Neural crest cell (in vitro differentiated cells): ENCODE measurements around the gene DONSON. TPM values are rescaled to one million over a fixed set of nuclear protein-coding genes. Genes with fewer than 3 reads are reported as not detected.

Source experiments
- DNase-seq: peaks from one replicate; pipeline ENCODE4 v3.0.0; 2021; ENCODE audit warnings: low read depth, mixed read lengths, low spot score
- H3K27ac Mint-ChIP-seq: one replicate; pipeline ENCODE4 v1.8.0; 2021; ENCODE audit warnings: mild to moderate bottlenecking, mixed read lengths; ENCODE audit not compliant: unreplicated experiment
- H3K27me3 Mint-ChIP-seq: 2 replicates; pipeline ENCODE4 v1.8.0; 2021; ENCODE audit warnings: low read depth, mild to moderate bottlenecking, mixed read lengths
- H3K36me3 Mint-ChIP-seq: 2 replicates; pipeline ENCODE4 v1.8.0; 2021; ENCODE audit warnings: low read depth, mild to moderate bottlenecking, mixed read lengths
- H3K4me1 Mint-ChIP-seq: 2 replicates; pipeline ENCODE4 v1.8.0; 2021; ENCODE audit warnings: mixed read lengths
- H3K4me3 Mint-ChIP-seq: one replicate; pipeline ENCODE4 v1.8.0; 2021; ENCODE audit warnings: mild to moderate bottlenecking, mixed read lengths
- H3K9me3 Mint-ChIP-seq: 2 replicates; pipeline ENCODE4 v1.8.0; 2021; ENCODE audit warnings: mixed read lengths
- CTCF ChIP-seq: fragments of 200-600 bp; sonication (generic); conservative IDR thresholded peaks from 2 replicates; pipeline ENCODE4 v1.5.0; 2021; ENCODE audit warnings: antibody characterized with exemption, mild to moderate bottlenecking
- total RNA-seq: library from RNA; stranded (reverse); gene quantifications from 2 replicates; pipeline ENCODE4 v1.2.1, GENCODE V29; 2021

The DONSON gene
- total RNA-seq, 1 donor from 2014 or later = 30.9 TPM

- TF ChIP-seq CTCF = no peak
- DNase-seq = peak; percentile 92
- H3K36me3 Mint-ChIP-seq = no peaks in the 10 kb centered on the region
- no peaks in the 10 kb centered on the region for H3K9me3 Mint-ChIP-seq
- H3K27me3 Mint-ChIP-seq = no peaks in the 10 kb centered on the region
- peak within 1 kb of the TSS; percentile 93 for H3K4me3 Mint-ChIP-seq
- peak within 1 kb of the TSS; percentile 99 for H3K27ac Mint-ChIP-seq
- H3K4me1 Mint-ChIP-seq = peaks cover 31% of the 10 kb centered on the region
Measured at GRCh38 chr21:33542640-33543504, 45.6 kb downstream of the DONSON start, which contains the start of gene SON. TSS of gene SON (plus strand) at chr21:33543038. CDS start at chr21:33543093, 55 bp downstream.

GRCh38 chr21:33541756-33542639, 46.5 kb downstream of the DONSON start, which contains the start of gene GART:
TSS of gene GART (minus strand) at chr21:33542117. CDS start at chr21:33539315, 2,802 bp downstream.
- H3K27me3 Mint-ChIP-seq = no peaks in the 10 kb centered on the region
- H3K36me3 Mint-ChIP-seq = peaks cover 8% of the 10 kb centered on the region
- H3K9me3 Mint-ChIP-seq = no peaks in the 10 kb centered on the region
- peak; percentile 70 for DNase-seq
- TF ChIP-seq CTCF = no peak
- H3K4me3 Mint-ChIP-seq = peak within 1 kb of the TSS; percentile 93
- peaks cover 31% of the 10 kb centered on the region for H3K4me1 Mint-ChIP-seq
- H3K27ac Mint-ChIP-seq = peak within 1 kb of the TSS; percentile 99

- Mint-ChIP-seq H3K27ac (peak overlapping the region; percentile 69), H3K9me3 (no peaks in the 10 kb centered on the region), H3K4me1 (peaks cover 31% of the 10 kb centered on the region), H3K36me3 (peaks cover 13% of the 10 kb centered on the region), H3K4me3 (peak overlapping the region; percentile 93), H3K27me3 (no peaks in the 10 kb centered on the region)
- DNase-seq = no peak
- no peak for TF ChIP-seq CTCF
Measured at GRCh38 chr21:33541105-33541711, 47.3 kb downstream of the DONSON start.

DNA sequence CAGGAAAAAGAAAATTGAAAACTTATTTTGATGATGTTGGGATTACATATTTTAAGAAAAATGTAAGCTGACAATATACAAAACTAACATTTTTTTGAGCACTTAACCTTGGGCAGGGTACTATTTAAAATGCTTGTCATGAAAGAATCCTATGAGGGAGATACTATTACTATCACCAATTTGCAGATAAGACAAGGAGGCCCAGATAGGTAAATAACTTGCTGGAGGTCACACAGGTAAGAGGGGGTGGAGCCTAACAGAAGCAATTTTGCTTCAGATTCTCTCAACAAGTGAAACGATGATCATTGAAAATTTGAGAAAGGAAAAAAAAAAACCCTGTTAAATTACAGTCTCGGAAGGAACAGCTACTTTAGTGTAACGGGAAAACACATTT, 47.8 kb downstream of the DONSON start:
- Mint-ChIP-seq H3K4me1 (peaks cover 27% of the 10 kb centered on the region), H3K36me3 (peaks cover 13% of the 10 kb centered on the region), H3K27me3 (no peaks in the 10 kb centered on the region), H3K4me3 (peak overlapping the region; percentile 86), H3K27ac (no peak overlapping the region), H3K9me3 (no peaks in the 10 kb centered on the region)
- DNase-seq = no peak
- TF ChIP-seq CTCF = no peak

GRCh38 chr21:33539616-33540015, 48.9 kb downstream of the DONSON start:
- no peak for TF ChIP-seq CTCF
- H3K4me3 Mint-ChIP-seq = peak overlapping the region; percentile 38
- no peak overlapping the region for H3K27ac Mint-ChIP-seq
- no peaks in the 10 kb centered on the region for H3K9me3 Mint-ChIP-seq
- H3K27me3 Mint-ChIP-seq = no peaks in the 10 kb centered on the region
- DNase-seq = no peak
- H3K36me3 Mint-ChIP-seq = peaks cover 15% of the 10 kb centered on the region
- peaks cover 17% of the 10 kb centered on the region for H3K4me1 Mint-ChIP-seq
